Immature natural killer cell (primary cell): ENCODE measurements around the gene GRK5. TPM values are rescaled to one million over a fixed set of nuclear protein-coding genes. Genes with fewer than 3 reads are reported as not detected.
A peak's percentile ranks its signal among the peaks of the same experiment; 100 is the strongest.

Experiments
- DNase-seq, 3 donors: peaks; one replicate each; pipeline ENCODE4 v3.0.0; 2022; ENCODE audit warnings: mixed read lengths in 1 of 3
- H3K27ac Mint-ChIP-seq, 6 donors: one replicate each; pipeline ENCODE4 v1.8.0; 2020; ENCODE audit warnings: mixed read lengths in 6 of 6, mild to moderate bottlenecking in 5 of 6, inconsistent platforms in 4 of 6, moderate library complexity in 3 of 6
- H3K27me3 Mint-ChIP-seq, 3 donors: one replicate each; pipeline ENCODE4 v1.8.0; 2020 to 2021; ENCODE audit warnings: low read depth in 3 of 3, mild to moderate bottlenecking in 3 of 3, mixed read lengths in 3 of 3, moderate library complexity in 3 of 3, inconsistent platforms in 1 of 3
- H3K36me3 Mint-ChIP-seq, 3 donors: one replicate each; pipeline ENCODE4 v1.8.0; 2020; ENCODE audit warnings: mixed read lengths in 3 of 3, inconsistent platforms in 2 of 3, mild to moderate bottlenecking in 2 of 3
- H3K4me1 Mint-ChIP-seq, 2 donors: one replicate each; pipeline ENCODE4 v1.8.0; 2020; ENCODE audit warnings: inconsistent platforms in 2 of 2, mild to moderate bottlenecking in 2 of 2, mixed read lengths in 2 of 2, moderate library complexity in 1 of 2
- H3K4me3 Mint-ChIP-seq, 5 donors: one replicate each; pipeline ENCODE4 v1.8.0; 2020; ENCODE audit warnings: mild to moderate bottlenecking in 5 of 5, mixed read lengths in 5 of 5, inconsistent platforms in 3 of 5, moderate library complexity in 3 of 5
- H3K9me3 Mint-ChIP-seq, 6 donors: one replicate each; pipeline ENCODE4 v1.8.0; 2020; ENCODE audit warnings: mild to moderate bottlenecking in 6 of 6, mixed read lengths in 6 of 6, inconsistent platforms in 4 of 6, moderate library complexity in 3 of 6
- polyA plus RNA-seq, 3 donors: library from polyadenylated mRNA; unstranded; fragments of 300-500 nt; fragmentation: Illumina TruSeq; gene quantifications; one replicate each; pipeline ENCODE4 v1.2.3, GENCODE V29; 2021

Gene GRK5
- polyA plus RNA-seq, 3 donors from 2014 or later: 2.1 to 12.4 (median 3.3) TPM

DNA sequence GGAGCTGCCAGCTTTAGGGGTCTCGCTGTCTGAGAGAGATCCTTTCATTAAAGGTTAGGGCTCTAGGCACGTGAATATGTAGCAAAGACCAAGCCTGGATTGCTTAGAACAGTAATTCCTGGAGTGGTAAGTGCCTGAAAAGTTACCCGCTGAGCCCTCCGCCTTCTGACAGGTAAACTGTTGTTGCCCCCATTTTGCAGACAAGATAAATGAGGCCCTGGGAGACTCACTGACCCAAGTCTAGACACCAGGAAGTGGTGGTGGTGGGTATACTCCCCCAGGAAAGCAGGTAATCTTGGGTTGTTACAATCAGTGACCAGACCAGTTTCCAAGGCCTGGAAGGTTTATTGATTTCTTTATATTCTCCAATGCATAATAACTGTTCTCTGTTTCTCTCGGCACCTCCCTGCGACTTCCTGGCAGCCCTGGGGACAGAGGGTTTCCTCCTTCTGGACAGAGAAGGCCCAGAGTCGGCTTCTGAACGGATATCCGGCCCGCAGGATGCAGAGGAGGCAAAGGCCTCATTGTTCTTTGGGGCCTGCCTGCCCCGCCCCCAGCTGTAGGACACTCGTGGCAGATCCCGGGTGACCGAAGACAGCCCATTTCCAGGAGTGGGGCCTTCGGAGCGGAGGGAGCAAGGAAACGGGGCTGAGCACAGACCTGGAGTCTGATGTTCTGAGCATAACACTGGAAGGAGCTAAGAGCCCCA is 1.3 kb upstream of the GRK5 start:
- H3K4me3 Mint-ChIP-seq: peak overlapping the region; percentile 90 to 97 (median 95)
- H3K9me3 Mint-ChIP-seq: no peaks in the 10 kb centered on the region
- peak overlapping the region; percentile 91 to 99 (median 96) for H3K27ac Mint-ChIP-seq
- H3K27me3 Mint-ChIP-seq: peaks cover 4 to 15% (median 11%) of the 10 kb centered on the region in 3 donors
- H3K4me1 Mint-ChIP-seq: peaks cover 35 to 37% of the 10 kb centered on the region in 2 donors
- H3K36me3 Mint-ChIP-seq: no peaks in the 10 kb centered on the region
- DNase-seq: peak in 2 of 3 donors; percentile 36 to 47

DNA sequence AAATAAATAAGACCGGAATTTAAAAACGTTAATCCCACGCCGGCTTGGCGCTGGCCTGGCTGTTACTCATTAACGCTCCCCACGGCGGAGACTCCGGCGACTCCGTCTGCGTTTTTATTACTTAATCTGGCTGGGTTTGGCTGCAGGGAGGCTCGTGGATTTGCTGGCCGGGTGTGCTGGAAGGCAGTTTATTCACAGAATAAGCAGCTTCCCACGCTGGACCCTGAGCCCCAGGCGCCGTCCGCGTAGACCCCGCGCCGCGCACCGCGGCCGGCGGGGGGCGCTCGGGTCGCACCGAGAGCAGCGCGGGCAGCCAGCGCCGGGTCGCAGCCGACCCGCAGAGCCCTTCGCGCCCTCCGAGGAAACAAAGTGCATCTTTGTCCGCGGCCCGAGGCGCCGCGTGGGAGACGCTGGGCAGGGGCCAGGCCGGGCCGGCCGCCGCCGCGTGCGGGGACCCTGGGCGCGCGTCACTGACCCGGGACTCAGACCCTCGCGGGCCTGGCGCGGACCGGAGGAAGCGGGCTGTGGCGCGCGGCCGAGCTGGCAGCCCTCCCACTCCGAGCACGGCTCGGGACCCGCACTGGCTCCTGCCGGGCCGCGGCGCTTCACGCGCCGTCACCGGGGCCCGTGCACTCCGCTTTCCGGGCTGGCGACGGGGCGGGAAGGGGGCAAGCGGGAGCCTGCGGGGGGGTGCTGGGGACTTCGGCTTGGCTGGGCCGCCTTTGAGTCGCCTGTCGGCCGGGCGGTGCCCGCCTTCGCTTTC is 587 bp upstream of the GRK5 start:
- H3K27me3 Mint-ChIP-seq: peaks cover 4 to 15% (median 8%) of the 10 kb centered on the region in 3 donors
- H3K4me3 Mint-ChIP-seq: peak overlapping the region; percentile 90 to 97 (median 96)
- peak; percentile 72 to 79 (median 78) for DNase-seq
- no peaks in the 10 kb centered on the region for H3K9me3 Mint-ChIP-seq
- peaks cover 42 to 45% of the 10 kb centered on the region in 2 donors for H3K4me1 Mint-ChIP-seq
- peak overlapping the region; percentile 91 to 99 (median 96) for H3K27ac Mint-ChIP-seq
- H3K36me3 Mint-ChIP-seq: no peaks in the 10 kb centered on the region

DNA sequence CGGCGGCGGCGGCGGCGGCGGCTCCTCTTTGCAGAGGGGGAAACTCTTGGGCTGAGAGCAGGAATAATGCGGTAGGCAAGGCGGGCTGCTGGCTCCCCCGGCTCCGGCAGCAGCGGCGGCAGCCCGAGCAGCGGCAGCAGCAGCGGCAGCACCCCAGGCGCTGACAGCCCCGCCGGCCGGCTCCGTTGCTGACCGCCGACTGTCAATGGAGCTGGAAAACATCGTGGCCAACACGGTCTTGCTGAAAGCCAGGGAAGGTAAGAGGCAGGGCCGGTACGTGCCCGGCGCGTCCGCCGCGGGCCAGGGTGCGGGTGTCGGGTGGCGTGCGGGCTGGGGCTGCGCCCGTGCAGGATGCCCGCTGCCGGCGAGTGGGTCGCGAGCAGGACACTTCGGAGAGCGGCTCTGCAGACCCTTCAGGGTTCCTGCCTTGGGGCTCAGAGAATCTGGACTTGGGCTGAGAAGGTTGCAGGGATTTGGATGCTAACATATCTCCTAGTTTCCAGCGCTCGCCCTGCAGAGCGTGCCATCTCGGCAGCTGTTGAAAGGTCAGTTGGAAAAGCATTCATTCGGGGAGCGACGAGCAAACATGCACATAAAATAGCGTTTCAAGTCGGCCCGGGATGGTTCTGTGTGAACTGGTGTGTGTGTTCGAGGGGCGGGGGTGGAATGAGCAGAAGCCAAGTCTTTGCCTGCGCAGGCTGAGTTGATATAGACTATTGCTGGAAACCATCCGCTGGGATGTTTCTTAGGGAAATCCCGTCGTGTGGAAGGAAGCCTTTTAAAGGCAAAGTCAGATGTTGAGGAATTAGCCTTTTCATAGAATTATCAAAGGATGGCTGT is 562 bp downstream of the GRK5 start:
- peak in 2 of 3 donors; percentile 46 to 52 for DNase-seq
- Mint-ChIP-seq H3K9me3 (no peaks in the 10 kb centered on the region), H3K27ac (peak overlapping the region; percentile 79 to 97 (median 87)), H3K27me3 (peaks cover 4 to 15% (median 8%) of the 10 kb centered on the region in 3 donors), H3K4me3 (peak overlapping the region; percentile 89 to 99 (median 96)), H3K36me3 (no peaks in the 10 kb centered on the region), H3K4me1 (peaks cover 54 to 56% of the 10 kb centered on the region in 2 donors)

DNA sequence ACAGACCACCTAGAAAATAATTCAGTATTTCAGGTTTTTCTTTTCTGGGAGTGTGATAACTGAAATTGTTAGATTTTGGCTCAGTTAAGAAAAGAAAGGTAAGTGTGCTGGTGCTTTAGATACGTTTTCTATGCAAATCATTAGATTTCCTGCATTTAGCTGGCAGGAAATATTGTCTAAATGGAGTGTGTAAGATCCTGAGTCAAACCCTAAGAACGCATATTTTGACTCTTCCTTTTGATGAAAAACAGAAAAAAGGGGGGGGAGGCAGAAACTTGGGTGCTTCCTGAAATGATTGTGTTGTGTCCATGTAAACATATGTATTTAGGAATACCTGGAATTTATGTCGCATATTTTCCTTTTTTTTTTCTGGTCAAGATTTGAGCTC is 1.2 kb downstream of the GRK5 start:
- H3K27ac Mint-ChIP-seq: peak overlapping the region; percentile 79 to 97 (median 87)
- H3K27me3 Mint-ChIP-seq: peaks cover 4 to 15% (median 7%) of the 10 kb centered on the region in 3 donors
- no peaks in the 10 kb centered on the region for H3K9me3 Mint-ChIP-seq
- H3K4me3 Mint-ChIP-seq: peak overlapping the region; percentile 89 to 99 (median 96)
- no peak for DNase-seq
- no peaks in the 10 kb centered on the region for H3K36me3 Mint-ChIP-seq
- H3K4me1 Mint-ChIP-seq: peaks cover 58 to 59% of the 10 kb centered on the region in 2 donors

DNA sequence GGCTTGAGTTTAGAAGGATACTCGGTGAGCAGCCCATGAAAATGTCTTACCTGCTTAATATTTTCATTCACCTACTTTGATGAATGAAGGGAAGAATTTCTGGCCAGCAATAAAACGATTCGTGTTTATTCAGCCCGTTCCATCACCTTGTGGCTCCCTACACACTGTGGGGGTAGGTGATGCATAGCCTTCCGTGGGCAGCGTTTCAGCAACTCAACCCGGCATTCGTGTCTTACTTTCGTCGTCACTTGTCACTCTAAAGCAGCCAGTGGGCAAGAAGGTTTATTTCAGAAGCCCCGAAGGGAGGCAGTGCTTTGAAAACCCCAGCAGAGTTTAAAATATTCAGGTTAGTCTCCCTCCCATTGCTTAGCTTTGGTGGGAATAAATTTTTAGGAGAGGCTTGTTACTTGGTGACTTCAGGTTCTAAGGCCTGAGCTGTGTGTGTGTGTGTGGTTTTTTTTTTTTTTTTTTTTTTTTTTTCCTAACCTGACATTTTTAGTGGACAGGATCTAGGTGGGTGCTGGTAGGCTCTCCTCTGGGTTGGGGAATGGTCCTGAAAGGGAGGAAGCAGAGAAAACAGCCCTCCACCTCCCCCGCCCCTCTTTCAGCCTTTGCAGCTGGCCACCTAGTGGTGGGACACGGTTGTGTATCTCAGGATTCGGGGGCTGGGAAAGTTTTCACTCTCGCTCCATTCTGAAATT is 1.8 kb downstream of the GRK5 start:
- H3K4me1 Mint-ChIP-seq: peaks cover 65 to 66% of the 10 kb centered on the region in 2 donors
- no peaks in the 10 kb centered on the region for H3K36me3 Mint-ChIP-seq
- H3K27ac Mint-ChIP-seq: peak overlapping the region; percentile 79 to 97 (median 87)
- H3K27me3 Mint-ChIP-seq: peaks cover 4 to 15% (median 6%) of the 10 kb centered on the region in 3 donors
- DNase-seq: peak; percentile 33 to 49 (median 39)
- H3K9me3 Mint-ChIP-seq: no peaks in the 10 kb centered on the region
- H3K4me3 Mint-ChIP-seq: peak overlapping the region; percentile 89 to 99 (median 96)

DNA sequence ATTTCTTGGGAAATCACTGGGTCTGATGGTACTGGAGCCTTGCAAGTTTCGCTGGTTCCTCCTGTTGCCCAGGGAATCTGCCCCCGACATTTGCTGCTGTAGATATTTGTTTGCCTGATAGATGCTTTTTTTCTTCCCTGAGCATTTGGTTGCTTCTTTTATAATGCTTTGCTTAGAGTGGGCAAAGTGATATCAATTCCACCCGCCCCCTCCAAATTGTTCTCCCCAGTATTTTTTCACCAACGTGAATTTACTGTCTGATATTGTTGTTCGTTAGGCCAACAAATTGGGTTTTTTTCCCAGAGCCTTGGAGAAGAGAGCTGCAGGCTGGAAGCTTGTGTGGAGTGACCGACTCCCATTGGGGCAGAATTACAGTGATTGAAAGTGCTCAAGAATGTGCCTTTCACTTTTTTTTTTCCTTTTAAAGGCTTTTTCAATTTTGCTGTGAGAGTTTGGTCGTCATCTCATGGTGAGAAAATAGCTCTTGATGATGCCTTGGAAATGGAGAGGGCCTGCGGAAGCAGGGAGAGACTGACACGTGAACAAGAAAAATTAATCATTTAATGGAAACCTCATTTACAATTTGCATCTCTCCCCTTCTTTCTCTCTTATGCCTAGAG is 2.5 kb downstream of the GRK5 start:
- peaks cover 69 to 70% of the 10 kb centered on the region in 2 donors for H3K4me1 Mint-ChIP-seq
- H3K4me3 Mint-ChIP-seq: peak overlapping the region; percentile 89 to 99 (median 96)
- H3K9me3 Mint-ChIP-seq: no peaks in the 10 kb centered on the region
- H3K27ac Mint-ChIP-seq: peak overlapping the region; percentile 72 to 97 (median 87)
- H3K36me3 Mint-ChIP-seq: no peaks in the 10 kb centered on the region
- peaks cover 4 to 13% (median 4%) of the 10 kb centered on the region in 3 donors for H3K27me3 Mint-ChIP-seq
- no peak for DNase-seq

DNA sequence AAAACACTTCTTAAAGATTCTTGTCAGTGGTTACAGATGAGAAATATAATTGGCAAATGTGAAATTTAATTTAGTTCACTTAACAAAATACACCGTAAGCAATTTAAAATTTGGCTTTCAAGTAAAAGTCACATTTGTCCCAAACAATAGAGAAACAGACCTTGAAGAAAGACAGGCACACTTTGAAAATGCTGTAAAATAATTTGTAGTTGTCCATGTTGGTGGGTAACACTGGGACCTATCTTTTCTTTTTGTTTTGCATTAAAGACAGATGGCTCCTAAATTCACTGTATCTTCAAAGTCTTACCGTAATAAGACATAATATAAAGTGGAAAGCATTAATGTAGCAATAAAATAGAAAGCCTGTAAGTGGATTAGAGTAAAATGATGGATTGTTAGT is 3.3 kb downstream of the GRK5 start:
- Mint-ChIP-seq H3K27me3 (peaks cover 4 to 13% (median 4%) of the 10 kb centered on the region in 3 donors), H3K4me3 (peak overlapping the region in 1 of 5 donors; percentile 7), H3K36me3 (no peaks in the 10 kb centered on the region), H3K9me3 (no peaks in the 10 kb centered on the region), H3K4me1 (peaks cover 69 to 70% of the 10 kb centered on the region in 2 donors), H3K27ac (peak overlapping the region in 5 of 6 donors; percentile 7 to 94 (median 89))
- DNase-seq: no peak

DNA sequence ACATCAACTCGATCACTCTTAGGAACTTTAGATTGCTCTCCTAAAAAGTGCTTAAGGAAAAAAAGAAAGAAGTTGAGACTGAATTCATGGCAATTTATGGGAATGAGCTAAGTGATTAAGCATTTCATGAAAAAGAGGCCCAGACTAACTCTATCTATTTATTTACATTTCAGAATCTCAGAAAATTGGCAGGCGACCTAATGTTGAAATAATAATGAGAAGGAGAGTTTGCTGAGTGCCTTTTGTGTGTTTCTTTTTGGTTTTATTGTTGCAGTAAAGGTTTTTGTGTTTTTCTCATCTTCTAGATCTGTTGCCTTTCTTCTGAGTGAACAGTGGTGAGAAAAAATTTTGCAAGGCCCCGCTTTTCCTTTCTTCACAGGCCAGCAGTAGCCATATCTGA is 3.8 kb downstream of the GRK5 start:
- Mint-ChIP-seq H3K27ac (peak overlapping the region; percentile 89 to 97 (median 93)), H3K4me3 (peak overlapping the region; percentile 33 to 85 (median 75)), H3K27me3 (peaks cover 4 to 14% (median 4%) of the 10 kb centered on the region in 3 donors), H3K36me3 (no peaks in the 10 kb centered on the region), H3K9me3 (no peaks in the 10 kb centered on the region), H3K4me1 (peaks cover 64 to 65% of the 10 kb centered on the region in 2 donors)
- DNase-seq: no peak

DNA sequence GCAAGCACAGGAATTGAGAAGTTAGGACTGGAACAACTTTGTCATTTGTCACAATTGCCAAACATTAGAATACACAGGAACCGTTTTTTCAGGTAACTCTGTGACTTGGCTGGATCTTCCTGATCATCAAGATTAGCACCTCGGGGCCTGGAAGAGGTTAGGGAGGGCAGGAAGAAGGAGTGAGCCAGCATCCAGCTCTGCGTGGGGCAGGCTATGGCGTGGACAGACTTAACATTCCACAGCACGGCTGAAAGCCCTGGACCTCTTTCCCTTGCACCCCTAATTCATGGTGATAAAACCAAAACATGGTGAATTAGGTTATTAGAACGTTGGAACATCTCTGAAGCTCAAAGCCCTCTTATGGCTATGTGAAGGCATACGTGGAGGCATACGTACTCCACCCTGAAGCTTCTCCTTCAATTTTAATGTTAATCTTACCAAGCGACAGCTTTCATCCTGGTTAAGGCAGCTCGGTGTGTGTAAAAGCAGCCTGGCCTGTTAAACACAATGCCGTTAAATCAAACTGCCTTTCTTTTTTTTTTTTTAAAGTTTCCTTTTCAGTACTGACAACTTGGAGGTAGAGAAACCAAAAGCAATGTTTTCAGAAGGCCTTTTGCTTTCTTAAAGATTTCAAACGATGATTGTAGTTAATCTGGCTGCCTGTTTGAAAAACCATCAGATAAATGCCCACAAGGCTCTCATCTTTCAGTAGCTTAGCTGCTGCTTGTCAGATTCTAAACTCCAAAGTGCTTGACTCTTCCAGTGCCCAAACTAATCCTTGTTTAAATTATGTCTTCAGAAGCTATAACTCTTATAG is 4.5 kb downstream of the GRK5 start:
- H3K27ac Mint-ChIP-seq: peak overlapping the region; percentile 89 to 97 (median 93)
- peak overlapping the region; percentile 58 to 85 (median 75) for H3K4me3 Mint-ChIP-seq
- peaks cover 2 to 17% (median 4%) of the 10 kb centered on the region in 3 donors for H3K27me3 Mint-ChIP-seq
- peak; percentile 35 to 53 (median 41) for DNase-seq
- no peaks in the 10 kb centered on the region for H3K36me3 Mint-ChIP-seq
- no peaks in the 10 kb centered on the region for H3K9me3 Mint-ChIP-seq
- H3K4me1 Mint-ChIP-seq: peaks cover 60 to 61% of the 10 kb centered on the region in 2 donors

DNA sequence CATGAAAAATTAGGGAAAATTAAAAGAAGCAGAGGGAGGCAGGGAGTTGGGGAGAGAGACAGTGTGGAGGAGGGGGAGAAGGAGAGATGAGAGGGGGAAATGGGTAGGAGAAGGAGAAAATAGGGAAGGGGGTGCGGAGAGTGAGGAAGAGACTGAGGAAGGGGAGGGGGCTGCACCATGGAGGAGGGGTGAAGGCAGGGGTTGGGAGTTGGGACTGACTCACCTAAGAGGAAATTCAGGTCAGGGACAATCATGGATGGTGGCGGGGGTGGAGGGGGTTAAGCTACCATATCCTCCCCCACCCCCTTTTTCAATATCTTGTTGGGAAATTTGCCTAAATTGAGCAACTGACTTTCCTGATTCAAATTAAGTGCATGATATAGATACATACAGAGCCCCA is 8.0 kb downstream of the GRK5 start:
- H3K4me1 Mint-ChIP-seq: peaks cover 36 to 37% of the 10 kb centered on the region in 2 donors
- H3K9me3 Mint-ChIP-seq: no peaks in the 10 kb centered on the region
- H3K27ac Mint-ChIP-seq: peak overlapping the region in 1 of 6 donors; percentile 54
- no peak overlapping the region for H3K4me3 Mint-ChIP-seq
- DNase-seq: no peak
- H3K36me3 Mint-ChIP-seq: no peaks in the 10 kb centered on the region
- peaks cover 0 to 4% (median 2%) of the 10 kb centered on the region in 3 donors for H3K27me3 Mint-ChIP-seq

DNA sequence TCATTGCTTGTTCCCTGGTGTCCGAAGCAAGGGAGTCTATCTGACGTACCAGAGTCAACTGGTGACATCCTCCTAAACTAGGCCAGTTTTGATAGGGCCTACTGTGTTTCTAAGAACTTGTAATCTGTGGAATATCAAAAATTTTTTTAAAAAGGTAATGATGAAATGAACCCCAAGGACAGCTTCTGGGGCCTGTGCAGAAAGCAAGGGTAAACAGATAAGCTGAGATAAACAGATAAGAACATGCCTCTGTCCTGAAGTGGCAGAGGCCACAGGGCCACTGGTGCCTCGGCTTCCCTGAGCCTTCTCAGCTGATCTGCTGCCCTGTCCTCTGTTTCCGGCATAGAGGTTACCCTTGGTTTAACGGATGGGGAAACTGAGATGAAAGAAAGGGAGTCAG is 8.8 kb downstream of the GRK5 start:
- peaks cover 0 to 4% (median 2%) of the 10 kb centered on the region in 3 donors for H3K27me3 Mint-ChIP-seq
- H3K9me3 Mint-ChIP-seq: no peaks in the 10 kb centered on the region
- peaks cover 0 to 2% (median 0%) of the 10 kb centered on the region in 3 donors for H3K36me3 Mint-ChIP-seq
- no peak overlapping the region for H3K27ac Mint-ChIP-seq
- DNase-seq: no peak
- peaks cover 31 to 36% of the 10 kb centered on the region in 2 donors for H3K4me1 Mint-ChIP-seq
- H3K4me3 Mint-ChIP-seq: no peak overlapping the region

DNA sequence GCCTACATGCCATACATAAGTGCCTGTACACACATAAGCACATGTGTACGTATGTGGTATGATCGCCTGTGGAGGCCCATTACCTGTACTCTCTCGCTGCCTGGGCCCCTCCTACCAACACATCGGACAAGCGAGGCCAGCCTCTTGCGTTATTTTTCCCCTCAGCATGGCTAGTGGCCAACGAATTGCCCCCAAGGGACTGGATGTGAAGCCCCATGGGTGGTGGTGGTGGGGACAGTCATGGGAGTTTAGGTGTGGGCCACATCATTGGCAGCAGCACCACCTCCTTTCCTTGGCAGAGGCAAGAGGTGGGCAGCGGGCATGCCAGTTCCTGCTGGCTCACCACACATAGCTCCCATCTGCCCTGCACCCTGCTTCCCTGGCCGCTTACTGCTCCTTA is 10.0 kb downstream of the GRK5 start:
- Mint-ChIP-seq H3K27me3 (peaks cover 0 to 4% (median 2%) of the 10 kb centered on the region in 3 donors), H3K27ac (no peak overlapping the region), H3K4me1 (peaks cover 27 to 28% of the 10 kb centered on the region in 2 donors), H3K4me3 (no peak overlapping the region), H3K36me3 (peaks cover 0 to 3% (median 0%) of the 10 kb centered on the region in 3 donors), H3K9me3 (no peaks in the 10 kb centered on the region)
- DNase-seq: no peak
